ENCODE data around the gene SEMA6B. TPM values are rescaled to one million over a fixed set of nuclear protein-coding genes. Genes with fewer than 3 reads are reported as not detected.

SEMA6B gene
- total and polyA plus RNA-seq, 2 donors (not counting 3 experiments of a cell fraction or from before 2014, with no cell fraction given) = 97.8 to 176 TPM

GRCh38 chr19:4531562-4532165 lies 27.8 kb downstream of the SEMA6B start:
- Histone ChIP-seq H3K27me3 (ENCODE audit: control insufficient read depth in 2 of 2, insufficient read depth in 2 of 2, low read length in 2 of 2) (no peaks in the 10 kb centered on the region), H3K36me3 (ENCODE audit: control insufficient read depth in 2 of 2, extremely low read depth in 1 of 2, insufficient read depth in 2 of 2, low read length in 2 of 2) (no peaks in the 10 kb centered on the region), H4K20me1 (replicated peaks; ENCODE audit: control insufficient read depth, extremely low read depth, insufficient read depth, low read length) (no peaks in the 10 kb centered on the region), H3K9me1 (replicated peaks; ENCODE audit: control insufficient read depth, extremely low read depth, insufficient read depth, low read length) (no peaks in the 10 kb centered on the region), H3K27ac (ENCODE audit: insufficient read depth, low read depth, low read length) (no peak overlapping the region), H3K79me2 (ENCODE audit: control insufficient read depth, insufficient read depth, low read length) (no peaks in the 10 kb centered on the region), H3K9me3 (replicated peaks; ENCODE audit: control insufficient read depth, insufficient read depth, low read length) (no peaks in the 10 kb centered on the region), H3K4me3 (replicated peaks in 1 of 3; ENCODE audit: insufficient read depth in 1 of 3, low read depth in 1 of 3, low read length in 3 of 3) (no peak overlapping the region), H2AFZ (ENCODE audit: low read depth, low read length) (no peak overlapping the region), H3K4me1 (ENCODE audit: control insufficient read depth, extremely low read depth, insufficient read depth, low read length) (peaks cover 3% of the 10 kb centered on the region), H3K4me2 (ENCODE audit: insufficient read depth, low read length) (no peak overlapping the region), H3K9ac (replicated peaks; ENCODE audit: extremely low read depth, insufficient read depth, low read length) (no peak overlapping the region)
- DNase-seq (ENCODE audit: low read depth, low spot score) = no peak
- CTCF ChIA-PET = no interaction called here
- dilution Hi-C loops (cut with MboI; ENCODE audit: extremely low pct_ligation_motif_present, low sequenced_read_pairs) = no loop called here
- BruUV-seq (replicated peaks) = no TSS peak
- intact Hi-C loops (cut with micrococcal nuclease) = no loop called here
- POLR2A ChIA-PET = no interaction called here
- FAIRE-seq = no peak
- TF ChIP-seq FOS (IDR thresholded peaks at IDR 0.05; ENCODE audit: borderline replicate concordance, insufficient read depth, low read length) = no peak

GRCh38 chr19:4529924-4530522 lies 29.5 kb downstream of the SEMA6B start:
- H4K20me1 ChIP-seq (replicated peaks; ENCODE audit: control insufficient read depth, extremely low read depth, insufficient read depth, low read length) = no peaks in the 10 kb centered on the region
- no peaks in the 10 kb centered on the region for H3K9me3 ChIP-seq (replicated peaks; ENCODE audit: control insufficient read depth, insufficient read depth, low read length)
- CTCF ChIA-PET = no interaction called here
- no peak overlapping the region for H3K4me3 ChIP-seq (replicated peaks in 1 of 3; ENCODE audit: insufficient read depth in 1 of 3, low read depth in 1 of 3, low read length in 3 of 3)
- no peaks in the 10 kb centered on the region for H3K9me1 ChIP-seq (replicated peaks; ENCODE audit: control insufficient read depth, extremely low read depth, insufficient read depth, low read length)
- intact Hi-C loops (cut with micrococcal nuclease) (no loop called here), dilution Hi-C loops (cut with MboI; ENCODE audit: extremely low pct_ligation_motif_present, low sequenced_read_pairs) (no loop called here)
- H3K27me3 ChIP-seq (ENCODE audit: control insufficient read depth in 2 of 2, insufficient read depth in 2 of 2, low read length in 2 of 2) = no peaks in the 10 kb centered on the region
- no peaks in the 10 kb centered on the region for H3K36me3 ChIP-seq (ENCODE audit: control insufficient read depth in 2 of 2, extremely low read depth in 1 of 2, insufficient read depth in 2 of 2, low read length in 2 of 2)
- BruUV-seq (replicated peaks) = no TSS peak
- no peak for TF ChIP-seq EZH2 (IDR thresholded peaks at IDR 0.05; ENCODE audit: borderline replicate concordance, low read depth, low read length, severe bottlenecking)
- TF ChIP-seq POLR2AphosphoS5 (IDR thresholded peaks at IDR 0.05; ENCODE audit: insufficient read depth, low read depth, low read length) = no peak
- no peak for TF ChIP-seq FOS (IDR thresholded peaks at IDR 0.05; ENCODE audit: borderline replicate concordance, insufficient read depth, low read length)
- TF ChIP-seq GATA2 (IDR thresholded peaks at IDR 0.05; ENCODE audit: insufficient read depth, insufficient read length, low read depth, low read length) = no peak
- TF ChIP-seq, protein P1, sequence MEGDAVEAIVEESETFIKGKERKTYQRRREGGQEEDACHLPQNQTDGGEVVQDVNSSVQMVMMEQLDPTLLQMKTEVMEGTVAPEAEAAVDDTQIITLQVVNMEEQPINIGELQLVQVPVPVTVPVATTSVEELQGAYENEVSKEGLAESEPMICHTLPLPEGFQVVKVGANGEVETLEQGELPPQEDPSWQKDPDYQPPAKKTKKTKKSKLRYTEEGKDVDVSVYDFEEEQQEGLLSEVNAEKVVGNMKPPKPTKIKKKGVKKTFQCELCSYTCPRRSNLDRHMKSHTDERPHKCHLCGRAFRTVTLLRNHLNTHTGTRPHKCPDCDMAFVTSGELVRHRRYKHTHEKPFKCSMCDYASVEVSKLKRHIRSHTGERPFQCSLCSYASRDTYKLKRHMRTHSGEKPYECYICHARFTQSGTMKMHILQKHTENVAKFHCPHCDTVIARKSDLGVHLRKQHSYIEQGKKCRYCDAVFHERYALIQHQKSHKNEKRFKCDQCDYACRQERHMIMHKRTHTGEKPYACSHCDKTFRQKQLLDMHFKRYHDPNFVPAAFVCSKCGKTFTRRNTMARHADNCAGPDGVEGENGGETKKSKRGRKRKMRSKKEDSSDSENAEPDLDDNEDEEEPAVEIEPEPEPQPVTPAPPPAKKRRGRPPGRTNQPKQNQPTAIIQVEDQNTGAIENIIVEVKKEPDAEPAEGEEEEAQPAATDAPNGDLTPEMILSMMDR (IDR thresholded peaks at IDR 0.05; ENCODE audit: extremely low read depth in 1 of 2, insufficient read depth in 1 of 2, low read depth in 1 of 2, low read length in 2 of 2) = no peak
- no peak for TF ChIP-seq POLR2A (IDR thresholded peaks at IDR 0.05; ENCODE audit: low read depth, low read length)
- TF ChIP-seq, protein P2, sequence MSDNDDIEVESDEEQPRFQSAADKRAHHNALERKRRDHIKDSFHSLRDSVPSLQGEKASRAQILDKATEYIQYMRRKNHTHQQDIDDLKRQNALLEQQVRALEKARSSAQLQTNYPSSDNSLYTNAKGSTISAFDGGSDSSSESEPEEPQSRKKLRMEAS (IDR thresholded peaks at IDR 0.05; ENCODE audit: insufficient read depth, insufficient read length) = no peak
- no peak for TF ChIP-seq JUN (IDR thresholded peaks at IDR 0.05; ENCODE audit: borderline replicate concordance, insufficient read depth, insufficient read length, low read depth)
- TF ChIP-seq MYC (IDR thresholded peaks at IDR 0.05; ENCODE audit: low read depth, low read length) = no peak
- DNase-seq (ENCODE audit: low read depth, low spot score) (no peak), FAIRE-seq (no peak)
- H3K9ac ChIP-seq (replicated peaks; ENCODE audit: extremely low read depth, insufficient read depth, low read length) = no peak overlapping the region
- H2AFZ ChIP-seq (ENCODE audit: low read depth, low read length) = no peak overlapping the region
- POLR2A ChIA-PET = no interaction called here
- no peak overlapping the region for H3K27ac ChIP-seq (ENCODE audit: insufficient read depth, low read depth, low read length)
- no peak overlapping the region for H3K4me2 ChIP-seq (ENCODE audit: insufficient read depth, low read length)
- H3K79me2 ChIP-seq (ENCODE audit: control insufficient read depth, insufficient read depth, low read length) = no peaks in the 10 kb centered on the region
- H3K4me1 ChIP-seq (ENCODE audit: control insufficient read depth, extremely low read depth, insufficient read depth, low read length) = no peaks in the 10 kb centered on the region

All from endothelial cell of umbilical vein (primary cell).